Measurements from ENCODE around the gene AMACR. TPM values are rescaled to one million over a fixed set of nuclear protein-coding genes. Genes with fewer than 3 reads are reported as not detected.
A peak's percentile ranks its signal among the peaks of the same experiment; 100 is the strongest.

The AMACR gene
- 100 to 1,000 TPM in 1 of 4 donors, 10 to 100 TPM in 3; 13.0 to 168 (median 22.4) TPM for polyA plus RNA-seq
- long read RNA-seq, donor 1, full-length matches to known transcripts = 69 of 100 reads
- long read RNA-seq, donor 1, partial matches to known transcripts = 31 of 100 reads
- long read RNA-seq, donor 1, other reads (novel, unspliced or antisense) = 0 of 100 reads
- long read RNA-seq, donor 2, full-length matches to known transcripts = 8 of 8 reads
- long read RNA-seq, donor 2, partial matches to known transcripts = 0 of 8 reads
- long read RNA-seq, donor 2, other reads (novel, unspliced or antisense) = 0 of 8 reads
- long read RNA-seq, donor 3, full-length matches to known transcripts = 15 of 15 reads
- long read RNA-seq, donor 3, partial matches to known transcripts = 0 of 15 reads
- long read RNA-seq, donor 3, other reads (novel, unspliced or antisense) = 0 of 15 reads
- long read RNA-seq, donor 4, full-length matches to known transcripts = 2 of 2 reads
- long read RNA-seq, donor 4, partial matches to known transcripts = 0 of 2 reads
- long read RNA-seq, donor 4, other reads (novel, unspliced or antisense) = 0 of 2 reads
- long read RNA-seq, donor 5, full-length matches to known transcripts = 6 of 6 reads
- long read RNA-seq, donor 5, partial matches to known transcripts = 0 of 6 reads
- long read RNA-seq, donor 5, other reads (novel, unspliced or antisense) = 0 of 6 reads
- long read RNA-seq, donor 6, full-length matches to known transcripts = 15 of 15 reads
- long read RNA-seq, donor 6, partial matches to known transcripts = 0 of 15 reads
- long read RNA-seq, donor 6, other reads (novel, unspliced or antisense) = 0 of 15 reads
- long read RNA-seq, donor 7, full-length matches to known transcripts = 10 of 10 reads
- long read RNA-seq, donor 7, partial matches to known transcripts = 0 of 10 reads
- long read RNA-seq, donor 7, other reads (novel, unspliced or antisense) = 0 of 10 reads
- long read RNA-seq, donor 8 = 0 reads
- long read RNA-seq, donor 9, full-length matches to known transcripts = 4 of 4 reads
- long read RNA-seq, donor 9, partial matches to known transcripts = 0 of 4 reads
- long read RNA-seq, donor 9, other reads (novel, unspliced or antisense) = 0 of 4 reads
- long read RNA-seq, donor 10, full-length matches to known transcripts = 54 of 85 reads
- long read RNA-seq, donor 10, partial matches to known transcripts = 31 of 85 reads
- long read RNA-seq, donor 10, other reads (novel, unspliced or antisense) = 0 of 85 reads

DNA sequence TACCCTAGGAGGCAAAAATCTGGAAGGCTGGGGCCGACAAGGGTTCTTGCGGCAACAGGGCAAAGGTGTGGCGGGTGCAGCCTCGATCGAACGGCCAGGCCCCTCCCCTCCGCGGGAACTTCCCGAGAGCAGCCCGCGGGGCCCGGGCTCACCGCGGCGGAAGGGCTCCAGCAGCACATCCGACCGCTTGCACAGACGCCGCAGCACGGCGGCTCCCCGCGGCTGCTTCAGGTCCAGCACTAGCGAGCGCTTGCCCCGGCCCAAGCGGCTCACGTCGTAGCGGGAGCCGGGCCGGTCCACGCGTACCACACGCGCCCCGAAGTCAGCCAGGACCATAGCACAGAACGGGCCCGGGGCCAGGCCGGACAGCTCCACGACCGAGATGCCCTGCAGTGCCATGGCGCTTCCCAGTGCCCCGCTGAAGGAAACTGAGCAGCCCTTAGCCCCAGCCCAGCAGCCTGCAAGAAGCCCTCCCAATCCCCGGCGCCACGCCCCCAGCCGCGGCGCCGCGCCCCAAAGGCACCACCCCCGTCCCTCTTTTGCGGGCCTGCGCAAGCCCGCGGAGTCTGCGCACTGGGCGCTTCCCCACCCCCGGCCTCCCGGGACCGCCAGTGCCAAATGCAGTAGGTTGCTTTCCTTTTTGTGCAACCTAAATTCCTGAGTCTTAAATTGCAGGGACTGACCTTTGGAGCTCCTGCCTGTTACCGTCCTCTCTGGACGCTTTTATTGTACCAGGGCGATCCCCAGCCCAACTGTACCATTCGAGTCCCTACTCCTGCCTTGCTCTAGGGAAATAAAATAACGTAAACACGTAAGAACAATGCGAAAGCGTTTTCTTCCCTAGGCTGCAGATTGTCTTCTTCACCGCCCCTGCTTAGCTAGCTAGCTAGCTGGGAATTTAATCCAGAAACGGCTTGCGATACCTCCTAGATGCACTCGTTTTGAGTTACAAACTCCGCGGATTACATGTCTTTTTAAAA, at the start of gene AMACR:
AMACR (minus strand) TSS at position 430 of the 980 bp plus-strand sequence; CDS start at position 399, 31 bp downstream.
- Histone ChIP-seq H3K27me3 (ENCODE audit: control insufficient read depth in 3 of 3, insufficient read depth in 3 of 3, low read length in 3 of 3) (no peaks in the 10 kb centered on the region), H3K4me1 (ENCODE audit: control insufficient read depth in 3 of 3, insufficient read depth in 2 of 3, low read depth in 1 of 3, low read length in 2 of 3) (peaks cover 2 to 14% (median 3%) of the 10 kb centered on the region in 3 donors), H3K36me3 (ENCODE audit: control insufficient read depth in 3 of 3, insufficient read depth in 2 of 3, low read depth in 1 of 3, low read length in 3 of 3) (peaks cover 0 to 10% (median under 1%) of the 10 kb centered on the region in 3 donors), H3K4me3 (ENCODE audit: low read depth in 1 of 3, low read length in 3 of 3) (peak within 1 kb of the TSS; percentile 64 to 85 (median 65)), H3K9me3 (ENCODE audit: control insufficient read depth in 2 of 2, insufficient read depth in 1 of 2, low read depth in 1 of 2, low read length in 1 of 2) (no peaks in the 10 kb centered on the region), H3K27ac (ENCODE audit: low read depth in 1 of 3, low read length in 2 of 3) (peak within 1 kb of the TSS; percentile 94 to 96 (median 95))
- WGBS, 3 donors = 0 to 1% (median 0%) methylated on average over 67 to 76 of the region's 76 CpGs
- DNase-seq = peak; percentile 97
- FAIRE-seq = no peak

DNA sequence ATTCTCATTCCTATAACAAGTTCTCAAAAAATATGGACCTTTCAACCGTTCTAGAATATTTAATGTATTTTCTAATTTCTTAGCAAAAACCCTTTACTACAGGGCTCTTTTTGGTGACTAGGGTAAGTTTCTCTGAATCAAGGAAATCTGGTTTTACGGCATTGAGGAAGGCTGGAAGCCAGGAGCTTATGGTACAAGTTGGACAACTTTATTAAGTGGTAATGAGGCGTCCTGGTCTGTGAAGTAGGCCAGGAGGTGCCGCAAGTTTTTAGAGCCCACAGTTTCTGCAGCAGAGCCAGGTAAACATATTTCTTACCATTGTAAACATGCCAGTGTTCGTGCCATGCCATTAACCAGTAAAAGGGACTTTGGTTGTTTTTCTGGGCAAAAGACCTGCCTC, 49.7 kb upstream of the AMACR start:
- H3K9me3 ChIP-seq (ENCODE audit: control insufficient read depth in 2 of 2, insufficient read depth in 1 of 2, low read depth in 1 of 2, low read length in 1 of 2) = peaks cover 0 to 4% of the 10 kb centered on the region in 2 donors
- no peaks in the 10 kb centered on the region for H3K27me3 ChIP-seq (ENCODE audit: control insufficient read depth in 3 of 3, insufficient read depth in 3 of 3, low read length in 3 of 3)
- 95% methylated on average over 5 of the region's 5 CpGs for WGBS, 3 donors
- no peak overlapping the region for H3K27ac ChIP-seq (ENCODE audit: low read depth in 1 of 3, low read length in 2 of 3)
- H3K4me3 ChIP-seq (ENCODE audit: low read depth in 1 of 3, low read length in 3 of 3) = no peak overlapping the region
- peaks cover 0 to 12% (median 2%) of the 10 kb centered on the region in 3 donors for H3K36me3 ChIP-seq (ENCODE audit: control insufficient read depth in 3 of 3, insufficient read depth in 2 of 3, low read depth in 1 of 3, low read length in 3 of 3)
- DNase-seq (no peak), FAIRE-seq (no peak)
- H3K4me1 ChIP-seq (ENCODE audit: control insufficient read depth in 3 of 3, insufficient read depth in 2 of 3, low read depth in 1 of 3, low read length in 2 of 3) = peaks cover 0 to 9% (median 0%) of the 10 kb centered on the region in 3 donors

DNA sequence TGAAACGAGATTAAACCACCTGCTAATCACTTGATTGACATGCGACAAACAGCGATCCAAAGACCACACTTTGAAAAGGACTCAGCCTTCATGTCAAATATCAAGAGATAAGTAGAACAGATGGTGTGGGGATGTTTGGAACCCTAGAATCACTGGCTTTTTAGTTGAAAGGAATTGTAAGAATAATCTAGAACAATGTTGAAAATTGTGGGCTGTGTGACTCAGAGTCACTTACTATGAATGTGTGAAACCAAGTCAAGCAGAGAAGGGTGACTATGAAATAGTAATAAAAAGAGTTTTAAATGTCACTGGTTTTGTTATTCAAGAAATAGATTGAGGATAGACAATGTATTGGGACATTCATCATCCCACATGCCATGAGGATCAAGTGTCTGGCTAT, 49.3 kb upstream of the AMACR start:
- peaks cover 0 to 9% (median 0%) of the 10 kb centered on the region in 3 donors for H3K4me1 ChIP-seq (ENCODE audit: control insufficient read depth in 3 of 3, insufficient read depth in 2 of 3, low read depth in 1 of 3, low read length in 2 of 3)
- H3K27ac ChIP-seq (ENCODE audit: low read depth in 1 of 3, low read length in 2 of 3) = no peak overlapping the region
- no peaks in the 10 kb centered on the region for H3K27me3 ChIP-seq (ENCODE audit: control insufficient read depth in 3 of 3, insufficient read depth in 3 of 3, low read length in 3 of 3)
- FAIRE-seq (no peak), DNase-seq (no peak)
- 93 to 97% (median 95%) methylated on average over 3 of the region's 3 CpGs for WGBS, 3 donors
- peaks cover 0 to 4% of the 10 kb centered on the region in 2 donors for H3K9me3 ChIP-seq (ENCODE audit: control insufficient read depth in 2 of 2, insufficient read depth in 1 of 2, low read depth in 1 of 2, low read length in 1 of 2)
- peaks cover 0 to 12% (median 2%) of the 10 kb centered on the region in 3 donors for H3K36me3 ChIP-seq (ENCODE audit: control insufficient read depth in 3 of 3, insufficient read depth in 2 of 3, low read depth in 1 of 3, low read length in 3 of 3)
- H3K4me3 ChIP-seq (ENCODE audit: low read depth in 1 of 3, low read length in 3 of 3) = no peak overlapping the region

DNA sequence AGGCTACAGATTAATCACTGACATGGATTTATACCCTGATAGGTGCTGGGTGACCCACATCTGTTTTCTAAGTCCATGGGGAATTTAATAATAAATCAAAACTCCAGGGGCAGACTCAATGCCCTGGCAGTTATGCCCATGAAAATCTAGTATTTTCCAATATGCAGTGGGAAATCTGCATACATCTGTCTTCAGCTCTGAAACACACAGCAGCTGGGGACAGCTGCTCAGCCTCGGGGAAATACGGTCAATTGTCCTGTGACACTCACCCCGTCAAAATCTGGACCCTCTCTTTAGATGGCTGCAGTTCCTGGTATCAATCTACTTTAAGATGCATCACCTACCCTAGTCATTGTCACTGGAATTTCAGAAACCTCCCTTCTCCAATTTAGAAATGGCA, 47.8 kb upstream of the AMACR start:
- Histone ChIP-seq H3K36me3 (ENCODE audit: control insufficient read depth in 3 of 3, insufficient read depth in 2 of 3, low read depth in 1 of 3, low read length in 3 of 3) (peaks cover 0 to 11% (median 2%) of the 10 kb centered on the region in 3 donors), H3K27ac (ENCODE audit: low read depth in 1 of 3, low read length in 2 of 3) (no peak overlapping the region), H3K4me1 (ENCODE audit: control insufficient read depth in 3 of 3, insufficient read depth in 2 of 3, low read depth in 1 of 3, low read length in 2 of 3) (no peaks in the 10 kb centered on the region), H3K4me3 (ENCODE audit: low read depth in 1 of 3, low read length in 3 of 3) (no peak overlapping the region), H3K27me3 (ENCODE audit: control insufficient read depth in 3 of 3, insufficient read depth in 3 of 3, low read length in 3 of 3) (no peaks in the 10 kb centered on the region), H3K9me3 (ENCODE audit: control insufficient read depth in 2 of 2, insufficient read depth in 1 of 2, low read depth in 1 of 2, low read length in 1 of 2) (no peaks in the 10 kb centered on the region)
- DNase-seq (no peak), FAIRE-seq (no peak)
- 72 to 97% (median 90%) methylated on average over 3 of the region's 3 CpGs for WGBS, 3 donors

DNA sequence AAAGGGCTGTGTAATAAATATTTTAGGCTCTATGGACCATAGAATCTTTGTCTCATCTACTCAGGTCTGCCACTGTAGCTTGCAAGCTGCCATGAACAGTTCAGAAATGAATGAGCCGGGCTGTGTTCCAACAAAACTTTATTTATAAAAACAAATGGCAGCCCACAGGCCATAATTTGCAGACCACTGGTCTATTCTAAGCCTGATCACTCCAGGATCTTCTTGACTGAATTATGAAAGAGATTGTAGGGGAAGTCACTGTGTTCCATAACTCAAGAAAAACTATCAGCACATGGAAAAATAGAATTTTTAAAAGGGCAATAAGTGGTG, 46.5 kb upstream of the AMACR start:
- Histone ChIP-seq H3K27me3 (ENCODE audit: control insufficient read depth in 3 of 3, insufficient read depth in 3 of 3, low read length in 3 of 3) (no peaks in the 10 kb centered on the region), H3K27ac (ENCODE audit: low read depth in 1 of 3, low read length in 2 of 3) (no peak overlapping the region), H3K4me3 (ENCODE audit: low read depth in 1 of 3, low read length in 3 of 3) (no peak overlapping the region), H3K36me3 (ENCODE audit: control insufficient read depth in 3 of 3, insufficient read depth in 2 of 3, low read depth in 1 of 3, low read length in 3 of 3) (peaks cover 0 to 13% (median 2%) of the 10 kb centered on the region in 3 donors), H3K9me3 (ENCODE audit: control insufficient read depth in 2 of 2, insufficient read depth in 1 of 2, low read depth in 1 of 2, low read length in 1 of 2) (no peaks in the 10 kb centered on the region), H3K4me1 (ENCODE audit: control insufficient read depth in 3 of 3, insufficient read depth in 2 of 3, low read depth in 1 of 3, low read length in 2 of 3) (no peaks in the 10 kb centered on the region)
- DNase-seq = no peak
- no peak for FAIRE-seq
- 93 to 94% (median 93%) methylated on average over 1 of the region's 1 CpG for WGBS, 3 donors

DNA sequence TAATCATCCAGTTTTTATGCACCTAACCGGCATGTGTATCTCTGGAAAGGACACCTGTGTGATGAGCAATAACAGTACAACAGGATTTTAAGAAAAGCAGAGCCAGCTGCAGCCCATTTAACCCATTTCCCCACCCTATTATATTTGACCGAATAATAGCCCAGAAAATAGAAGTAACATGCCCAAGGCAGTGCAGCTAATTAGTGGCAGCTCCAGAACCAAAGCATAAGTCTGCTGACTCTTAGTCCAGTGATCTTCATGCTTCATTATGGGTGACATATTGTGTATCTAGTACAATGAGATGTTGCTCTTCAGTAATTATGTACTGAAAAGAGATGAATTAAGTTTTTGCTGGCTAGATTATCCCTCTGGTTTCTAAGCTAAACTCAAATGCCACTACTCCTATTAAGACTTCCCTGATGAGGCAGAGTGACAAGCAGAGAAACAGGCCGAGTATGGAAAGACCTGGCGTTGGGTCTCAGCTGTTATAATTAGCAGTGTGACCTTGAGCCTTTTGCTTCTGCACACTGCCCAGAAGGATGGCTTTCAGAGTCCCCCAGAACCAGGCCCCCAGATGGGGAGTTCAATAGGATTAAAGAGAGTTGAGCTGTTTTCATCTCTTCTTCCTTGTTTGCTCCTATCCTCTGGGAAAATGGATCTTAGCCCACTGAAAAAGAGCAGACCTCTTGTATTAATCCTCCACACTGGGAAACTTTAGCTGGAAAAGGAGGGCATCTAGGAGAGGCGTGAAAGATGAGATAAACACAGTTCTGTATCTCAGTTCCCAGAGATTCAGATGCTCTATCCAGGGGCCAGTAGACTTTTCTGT, 45.9 kb upstream of the AMACR start:
- no peaks in the 10 kb centered on the region for H3K9me3 ChIP-seq (ENCODE audit: control insufficient read depth in 2 of 2, insufficient read depth in 1 of 2, low read depth in 1 of 2, low read length in 1 of 2)
- peaks cover 0 to 16% (median under 1%) of the 10 kb centered on the region in 3 donors for H3K36me3 ChIP-seq (ENCODE audit: control insufficient read depth in 3 of 3, insufficient read depth in 2 of 3, low read depth in 1 of 3, low read length in 3 of 3)
- 89 to 92% (median 92%) methylated on average over 5 of the region's 5 CpGs for WGBS, 3 donors
- no peaks in the 10 kb centered on the region for H3K4me1 ChIP-seq (ENCODE audit: control insufficient read depth in 3 of 3, insufficient read depth in 2 of 3, low read depth in 1 of 3, low read length in 2 of 3)
- DNase-seq (no peak), FAIRE-seq (no peak)
- no peak overlapping the region for H3K4me3 ChIP-seq (ENCODE audit: low read depth in 1 of 3, low read length in 3 of 3)
- no peak overlapping the region for H3K27ac ChIP-seq (ENCODE audit: low read depth in 1 of 3, low read length in 2 of 3)
- no peaks in the 10 kb centered on the region for H3K27me3 ChIP-seq (ENCODE audit: control insufficient read depth in 3 of 3, insufficient read depth in 3 of 3, low read length in 3 of 3)

DNA sequence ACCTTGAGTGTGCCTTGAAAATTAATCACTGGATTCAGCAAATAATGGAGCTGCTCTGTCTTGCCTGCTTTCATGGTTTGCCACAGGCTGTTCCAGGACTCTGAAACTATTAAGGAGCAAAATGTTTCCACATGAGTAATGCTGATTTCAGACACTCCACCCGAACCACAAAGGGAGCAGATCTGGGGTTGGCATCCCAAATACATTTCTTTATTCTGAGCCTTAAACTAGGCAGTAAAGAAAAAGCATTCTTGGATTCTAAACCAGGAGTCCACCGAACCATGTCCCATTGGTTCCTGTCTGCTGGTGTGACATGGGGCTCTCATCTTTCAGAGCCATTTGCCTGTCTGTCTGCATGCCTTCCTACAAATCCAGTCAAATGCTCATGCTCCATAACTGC, 45.3 kb upstream of the AMACR start:
- 80 to 91% (median 88%) methylated on average over 2 of the region's 2 CpGs for WGBS, 3 donors
- Histone ChIP-seq H3K36me3 (ENCODE audit: control insufficient read depth in 3 of 3, insufficient read depth in 2 of 3, low read depth in 1 of 3, low read length in 3 of 3) (peaks cover 0 to 14% (median 0%) of the 10 kb centered on the region in 3 donors), H3K9me3 (ENCODE audit: control insufficient read depth in 2 of 2, insufficient read depth in 1 of 2, low read depth in 1 of 2, low read length in 1 of 2) (no peaks in the 10 kb centered on the region), H3K27ac (ENCODE audit: low read depth in 1 of 3, low read length in 2 of 3) (no peak overlapping the region), H3K4me1 (ENCODE audit: control insufficient read depth in 3 of 3, insufficient read depth in 2 of 3, low read depth in 1 of 3, low read length in 2 of 3) (no peaks in the 10 kb centered on the region), H3K27me3 (ENCODE audit: control insufficient read depth in 3 of 3, insufficient read depth in 3 of 3, low read length in 3 of 3) (no peaks in the 10 kb centered on the region), H3K4me3 (ENCODE audit: low read depth in 1 of 3, low read length in 3 of 3) (no peak overlapping the region)
- no peak for DNase-seq
- FAIRE-seq = no peak

Measured in small intestine (tissue), 16 donors.